Ureter (tissue), 1 donor: ENCODE results near the gene SYMPK. TPM values are rescaled to one million over a fixed set of nuclear protein-coding genes. Genes with fewer than 3 reads are reported as not detected.
A peak's percentile ranks its signal among the peaks of the same experiment; 100 is the strongest.

Source experiments
- DNase-seq: peaks from one replicate; pipeline ENCODE4 v3.0.0-alpha.2; 2020; ENCODE audit warnings: low spot score
- total RNA-seq: library from RNA; stranded (reverse); gene quantifications from one replicate; pipeline ENCODE4 v1.2.4, GENCODE V29; 2023
- donor health status: DM: yes; HTN: yes; CAD: no.

The SYMPK gene
- total RNA-seq, 1 donor from 2014 or later: 81.1 TPM

- no peak for DNase-seq
These were observed 37.7 kb downstream of the SYMPK start for GRCh38 chr19:45825263-45825605.

- no peak for DNase-seq
These were observed 38.2 kb downstream of the SYMPK start for GRCh38 chr19:45824531-45825262.

GRCh38 chr19:45824041-45824471 lies 38.9 kb downstream of the SYMPK start:
- DNase-seq: no peak

GRCh38 chr19:45823182-45823581 lies 39.8 kb downstream of the SYMPK start:
- no peak for DNase-seq

- no peak for DNase-seq
These were observed 40.2 kb downstream of the SYMPK start for GRCh38 chr19:45822716-45823115.

- no peak for DNase-seq
These were observed 41.4 kb downstream of the SYMPK start for GRCh38 chr19:45821570-45821969.

GRCh38 chr19:45821103-45821521 lies 41.8 kb downstream of the SYMPK start:
- no peak for DNase-seq

- DNase-seq: no peak
These were observed 42.4 kb downstream of the SYMPK start for GRCh38 chr19:45820413-45821102.

- DNase-seq: no peak
These were observed 43.2 kb downstream of the SYMPK start for GRCh38 chr19:45819769-45820168.

GRCh38 chr19:45817725-45818301 lies 45.1 kb downstream of the SYMPK start:
- no peak for DNase-seq

- DNase-seq: peak; percentile 94
These were observed 45.8 kb downstream of the SYMPK start for GRCh38 chr19:45817010-45817724.

- DNase-seq: no peak
These were observed 46.5 kb downstream of the SYMPK start for GRCh38 chr19:45816236-45817009.

- no peak for DNase-seq
These were observed 47.3 kb downstream of the SYMPK start for GRCh38 chr19:45815481-45816216.

- no peak for DNase-seq
These were observed 48.0 kb downstream of the SYMPK start, which contains the start of gene RSPH6A for GRCh38 chr19:45814851-45815480. Gene RSPH6A, minus strand, starts transcription at chr19:45815308. Its CDS starts 132 bp downstream, at chr19:45815176.

- no peak for DNase-seq
These were observed 48.7 kb downstream of the SYMPK start for GRCh38 chr19:45814166-45814780.

- DNase-seq: no peak
These were observed 50.6 kb downstream of the SYMPK start for GRCh38 chr19:45812297-45812696.

GRCh38 chr19:45809643-45810159 lies 53.2 kb downstream of the SYMPK start:
- DNase-seq: no peak

GRCh38 chr19:45805719-45806118 lies 57.2 kb downstream of the SYMPK start:
- DNase-seq: no peak

GRCh38 chr19:45804959-45805230 lies 58.1 kb downstream of the SYMPK start:
- no peak for DNase-seq
